ENCODE data around the gene PPFIBP1. TPM values are rescaled to one million over a fixed set of nuclear protein-coding genes. Genes with fewer than 3 reads are reported as not detected.

Gene PPFIBP1
- total and polyA plus RNA-seq, 4 donors = 13.6 to 150 (median 63.1) TPM

GRCh38 chr12:27478949-27479348 lies 45.1 kb upstream of the PPFIBP1 start:
- peaks cover 0 to 14% (median 8%) of the 10 kb centered on the region in 4 donors for H3K9me3 ChIP-seq (ENCODE audit: control insufficient read depth in 4 of 4, insufficient read depth in 3 of 4, low read length in 3 of 4)
- peaks cover 0 to 4% (median 0%) of the 10 kb centered on the region in 5 donors for H3K4me1 ChIP-seq (ENCODE audit: control insufficient read depth in 5 of 5, insufficient read depth in 5 of 5, low read length in 5 of 5)
- H3K27ac ChIP-seq (ENCODE audit: low read depth in 1 of 2, low read length in 1 of 2) = no peak overlapping the region
- H3K27me3 ChIP-seq (ENCODE audit: control insufficient read depth in 3 of 3, insufficient read depth in 3 of 3, low read length in 2 of 3) = no peaks in the 10 kb centered on the region
- TF ChIP-seq, protein P1, sequence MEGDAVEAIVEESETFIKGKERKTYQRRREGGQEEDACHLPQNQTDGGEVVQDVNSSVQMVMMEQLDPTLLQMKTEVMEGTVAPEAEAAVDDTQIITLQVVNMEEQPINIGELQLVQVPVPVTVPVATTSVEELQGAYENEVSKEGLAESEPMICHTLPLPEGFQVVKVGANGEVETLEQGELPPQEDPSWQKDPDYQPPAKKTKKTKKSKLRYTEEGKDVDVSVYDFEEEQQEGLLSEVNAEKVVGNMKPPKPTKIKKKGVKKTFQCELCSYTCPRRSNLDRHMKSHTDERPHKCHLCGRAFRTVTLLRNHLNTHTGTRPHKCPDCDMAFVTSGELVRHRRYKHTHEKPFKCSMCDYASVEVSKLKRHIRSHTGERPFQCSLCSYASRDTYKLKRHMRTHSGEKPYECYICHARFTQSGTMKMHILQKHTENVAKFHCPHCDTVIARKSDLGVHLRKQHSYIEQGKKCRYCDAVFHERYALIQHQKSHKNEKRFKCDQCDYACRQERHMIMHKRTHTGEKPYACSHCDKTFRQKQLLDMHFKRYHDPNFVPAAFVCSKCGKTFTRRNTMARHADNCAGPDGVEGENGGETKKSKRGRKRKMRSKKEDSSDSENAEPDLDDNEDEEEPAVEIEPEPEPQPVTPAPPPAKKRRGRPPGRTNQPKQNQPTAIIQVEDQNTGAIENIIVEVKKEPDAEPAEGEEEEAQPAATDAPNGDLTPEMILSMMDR (IDR thresholded peaks at IDR 0.05; ENCODE audit: control extremely low read depth, extremely low read depth) = no peak
- no peak overlapping the region for H3K9ac ChIP-seq (ENCODE audit: insufficient read depth in 1 of 2, low read length in 2 of 2)
- no peak for ATAC-seq (ENCODE audit: insufficient read depth, low FRiP score)
- DNase-seq = no peak
- H3K36me3 ChIP-seq (ENCODE audit: control insufficient read depth in 4 of 4, insufficient read depth in 4 of 4, low read length in 4 of 4) = no peaks in the 10 kb centered on the region
- no peak overlapping the region for H3K4me3 ChIP-seq

GRCh38 chr12:27480016-27480415 lies 44.0 kb upstream of the PPFIBP1 start:
- peaks cover 0 to 14% (median 8%) of the 10 kb centered on the region in 4 donors for H3K9me3 ChIP-seq (ENCODE audit: control insufficient read depth in 4 of 4, insufficient read depth in 3 of 4, low read length in 3 of 4)
- H3K9ac ChIP-seq (ENCODE audit: insufficient read depth in 1 of 2, low read length in 2 of 2) = no peak overlapping the region
- no peak overlapping the region for H3K27ac ChIP-seq (ENCODE audit: low read depth in 1 of 2, low read length in 1 of 2)
- TF ChIP-seq, protein P1 (IDR thresholded peaks at IDR 0.05; ENCODE audit: control extremely low read depth, extremely low read depth) = no peak
- H3K27me3 ChIP-seq (ENCODE audit: control insufficient read depth in 3 of 3, insufficient read depth in 3 of 3, low read length in 2 of 3) = no peaks in the 10 kb centered on the region
- no peak for ATAC-seq (ENCODE audit: insufficient read depth, low FRiP score)
- no peak overlapping the region for H3K4me3 ChIP-seq
- H3K4me1 ChIP-seq (ENCODE audit: control insufficient read depth in 5 of 5, insufficient read depth in 5 of 5, low read length in 5 of 5) = no peaks in the 10 kb centered on the region
- no peaks in the 10 kb centered on the region for H3K36me3 ChIP-seq (ENCODE audit: control insufficient read depth in 4 of 4, insufficient read depth in 4 of 4, low read length in 4 of 4)
- WGBS, 2 donors = 60 to 78% methylated on average over 1 of the region's 1 CpG
- no peak for DNase-seq

- DNase-seq (no peak), ATAC-seq (ENCODE audit: insufficient read depth, low FRiP score) (no peak)
- no peaks in the 10 kb centered on the region for H3K4me1 ChIP-seq (ENCODE audit: control insufficient read depth in 5 of 5, insufficient read depth in 5 of 5, low read length in 5 of 5)
- no peak overlapping the region for H3K9ac ChIP-seq (ENCODE audit: insufficient read depth in 1 of 2, low read length in 2 of 2)
- H3K27me3 ChIP-seq (ENCODE audit: control insufficient read depth in 3 of 3, insufficient read depth in 3 of 3, low read length in 2 of 3) = no peaks in the 10 kb centered on the region
- no peak overlapping the region for H3K27ac ChIP-seq (ENCODE audit: low read depth in 1 of 2, low read length in 1 of 2)
- H3K36me3 ChIP-seq (ENCODE audit: control insufficient read depth in 4 of 4, insufficient read depth in 4 of 4, low read length in 4 of 4) = no peaks in the 10 kb centered on the region
- no peak overlapping the region for H3K4me3 ChIP-seq
- TF ChIP-seq, protein P1 (IDR thresholded peaks at IDR 0.05; ENCODE audit: control extremely low read depth, extremely low read depth) = no peak
- no peaks in the 10 kb centered on the region for H3K9me3 ChIP-seq (ENCODE audit: control insufficient read depth in 4 of 4, insufficient read depth in 3 of 4, low read length in 3 of 4)
Observed at GRCh38 chr12:27486961-27487360, 37.0 kb upstream of the PPFIBP1 start.

DNA sequence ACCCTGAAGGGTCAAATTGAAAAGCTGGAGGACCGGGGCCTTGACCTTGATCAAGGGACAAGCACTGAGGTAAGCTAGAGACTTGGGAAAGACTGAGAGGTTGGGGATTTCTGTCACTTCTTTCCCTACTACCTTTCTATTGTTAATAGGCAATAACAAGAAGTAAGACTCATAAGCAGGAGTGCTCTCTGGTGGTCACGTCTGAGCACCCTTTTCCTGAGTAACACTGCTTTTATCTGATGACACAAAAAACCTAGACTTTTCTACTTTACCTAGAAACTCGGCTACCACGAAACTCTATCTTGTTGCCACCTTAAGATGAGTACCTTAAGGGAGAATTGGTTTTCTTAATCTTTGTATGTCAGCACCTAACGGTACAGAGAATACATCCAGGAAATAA lies 35.5 kb upstream of the PPFIBP1 start:
- H3K27ac ChIP-seq (ENCODE audit: low read depth in 1 of 2, low read length in 1 of 2) = no peak overlapping the region
- TF ChIP-seq, protein P1 (IDR thresholded peaks at IDR 0.05; ENCODE audit: control extremely low read depth, extremely low read depth) = no peak
- no peak for DNase-seq
- H3K9ac ChIP-seq (ENCODE audit: insufficient read depth in 1 of 2, low read length in 2 of 2) = no peak overlapping the region
- no peak for ATAC-seq (ENCODE audit: insufficient read depth, low FRiP score)
- H3K36me3 ChIP-seq (ENCODE audit: control insufficient read depth in 4 of 4, insufficient read depth in 4 of 4, low read length in 4 of 4) = no peaks in the 10 kb centered on the region
- no peaks in the 10 kb centered on the region for H3K27me3 ChIP-seq (ENCODE audit: control insufficient read depth in 3 of 3, insufficient read depth in 3 of 3, low read length in 2 of 3)
- H3K4me1 ChIP-seq (ENCODE audit: control insufficient read depth in 5 of 5, insufficient read depth in 5 of 5, low read length in 5 of 5) = no peaks in the 10 kb centered on the region
- no peaks in the 10 kb centered on the region for H3K9me3 ChIP-seq (ENCODE audit: control insufficient read depth in 4 of 4, insufficient read depth in 3 of 4, low read length in 3 of 4)
- H3K4me3 ChIP-seq = no peak overlapping the region
- WGBS, 2 donors = 71 to 80% methylated on average over 5 of the region's 5 CpGs

Measured in lung (tissue), 12 donors.